HG03565 (cell line): Measurements from ENCODE around the gene TRABD.

ENCODE experiments used
- ATAC-seq: cut with Tn5 transposase; IDR thresholded peaks from one replicate; pipeline ENCODE4 v1.9.1; 2021; ENCODE audit warnings: mild to moderate bottlenecking, moderate library complexity; ENCODE audit not compliant: unreplicated experiment

TRABD gene

GRCh38 chr22:50184902-50185374, 775 bp upstream of the TRABD start:
- peak; percentile 11 for ATAC-seq

DNA sequence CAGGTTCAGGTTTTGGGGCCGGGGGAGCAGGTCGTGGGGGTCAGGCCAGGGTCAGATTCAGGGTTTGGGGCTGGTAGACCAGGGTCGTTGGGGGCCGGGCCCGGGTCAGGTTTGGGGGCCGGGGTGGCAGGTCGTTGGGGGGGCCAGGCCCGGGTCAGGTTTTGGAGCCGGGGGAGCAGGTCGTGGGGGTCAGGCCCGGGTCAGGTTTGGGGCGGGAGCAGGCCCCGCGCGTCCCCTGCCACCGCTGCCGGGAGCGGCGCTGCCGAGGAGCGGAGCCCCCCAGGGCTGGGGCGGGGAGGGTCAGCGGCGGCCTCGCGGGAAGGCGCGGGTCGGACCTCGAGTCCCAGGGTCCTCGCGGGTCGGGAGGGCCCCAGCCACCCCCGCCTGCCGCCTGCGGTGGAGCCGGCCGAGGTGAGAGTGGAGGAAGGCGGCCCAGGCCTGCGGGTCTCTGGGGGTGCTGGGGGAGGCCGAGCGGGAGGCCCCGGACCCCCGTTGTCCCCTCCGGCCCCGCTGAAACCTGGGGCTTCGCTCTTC, 535 bp downstream of the TRABD start:
- ATAC-seq: no peak

DNA sequence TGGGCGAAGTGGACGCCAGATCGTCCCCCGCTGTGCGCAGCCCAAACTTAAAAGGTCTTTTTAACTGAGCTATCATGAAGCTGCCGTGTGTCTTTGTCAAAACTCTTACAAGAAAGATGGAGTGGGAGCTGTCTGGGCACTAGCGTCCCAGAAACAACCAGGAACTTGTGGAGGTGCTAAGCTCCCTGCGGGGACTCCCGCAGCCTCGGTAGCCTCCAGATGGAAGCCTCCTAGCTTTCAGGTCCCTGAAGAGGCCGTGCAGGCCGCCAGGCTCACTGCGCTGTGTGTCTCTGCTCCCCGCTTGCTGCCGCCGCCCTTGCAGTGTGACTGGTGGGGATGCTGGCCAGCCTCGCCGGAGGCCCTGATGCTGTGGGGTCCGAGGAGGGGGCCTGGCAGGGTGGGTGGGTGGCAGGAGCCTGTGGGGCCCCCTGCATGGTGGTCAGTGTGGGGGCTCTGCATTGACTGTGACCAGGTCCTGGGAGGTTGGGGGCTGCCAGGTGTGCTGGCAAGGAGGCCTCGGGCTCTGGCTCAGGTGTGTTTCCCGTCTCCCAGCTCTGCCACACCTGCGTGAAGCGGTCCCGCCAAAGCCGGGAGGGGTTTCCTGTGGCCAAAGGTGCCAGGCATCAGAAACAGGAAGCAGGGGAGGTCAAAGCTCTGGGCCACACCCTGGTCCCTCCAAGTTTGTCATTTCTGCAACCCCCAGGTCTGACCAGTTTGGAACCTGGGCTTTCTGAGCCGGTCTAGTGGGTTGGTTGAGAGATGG, 1.2 kb downstream of the TRABD start:
- no peak for ATAC-seq

DNA sequence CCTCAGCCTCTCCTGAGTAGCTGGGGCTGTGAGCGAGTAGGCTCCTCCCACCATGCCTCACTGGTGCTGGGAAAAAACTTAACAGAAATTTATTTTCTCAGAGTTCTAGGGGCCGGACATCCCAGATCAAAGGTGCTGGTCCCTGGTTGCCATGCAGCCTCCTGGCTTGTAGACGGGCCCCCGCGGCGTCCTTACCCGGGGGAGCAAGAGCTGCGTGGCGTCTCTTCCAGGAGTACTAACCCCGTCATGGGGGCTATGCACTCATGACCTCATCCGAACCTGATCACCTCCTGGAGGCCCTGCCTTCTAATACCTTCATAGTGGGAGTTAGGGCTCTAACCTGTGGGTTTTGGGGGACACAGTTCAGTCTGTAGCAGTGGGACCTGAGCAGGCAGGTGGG, 2.6 kb downstream of the TRABD start:
- no peak for ATAC-seq

DNA sequence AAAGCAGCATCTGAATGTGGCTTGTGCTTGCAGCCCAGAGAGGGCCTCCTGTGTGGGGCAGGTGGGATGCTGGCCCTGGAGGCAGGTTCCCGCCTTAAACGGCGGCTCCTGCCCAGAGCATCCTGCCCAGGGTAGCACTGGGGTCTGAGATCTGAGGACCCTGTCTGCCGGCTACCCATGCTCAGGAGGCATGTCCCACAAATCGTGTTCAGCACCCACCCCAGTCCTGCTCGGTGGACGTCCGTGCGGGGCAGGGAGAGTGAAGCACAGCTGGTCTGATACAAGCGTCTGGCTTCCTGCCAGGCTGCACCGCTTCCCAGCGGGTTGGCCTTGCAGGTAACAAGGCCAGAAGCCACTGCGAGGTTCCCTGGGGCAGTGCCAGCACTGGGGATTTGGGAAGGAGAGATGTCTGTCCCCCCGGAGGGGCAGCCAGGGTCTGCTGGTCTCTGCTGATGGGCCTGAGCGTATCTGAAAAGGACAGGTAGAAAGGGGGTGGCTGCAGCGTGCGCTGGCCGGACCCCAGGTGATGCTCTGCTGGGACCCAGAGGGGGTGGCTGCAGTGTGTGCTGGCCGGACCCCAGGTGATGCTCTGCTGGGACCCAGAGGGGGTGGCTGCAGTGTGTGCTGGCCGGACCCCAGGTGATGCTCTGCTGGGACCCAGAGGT, 3.6 kb downstream of the TRABD start:
- ATAC-seq: no peak

DNA sequence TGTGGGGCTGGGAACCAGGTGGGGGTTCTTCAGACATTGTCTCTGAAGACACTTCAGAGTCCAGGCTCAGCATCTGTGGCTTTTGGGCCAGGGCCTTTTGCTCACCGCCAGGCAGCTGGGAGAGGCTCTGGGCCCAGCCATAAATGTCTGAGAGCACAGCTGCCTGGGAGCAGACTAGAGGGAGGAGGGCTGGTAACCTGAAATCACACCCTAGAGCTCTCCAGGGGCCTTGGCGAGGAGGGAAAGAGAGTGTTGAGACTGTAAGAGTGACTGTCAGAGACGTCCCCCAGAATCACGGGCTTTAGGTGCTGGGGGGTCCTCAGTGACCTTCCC, 4.1 kb downstream of the TRABD start:
- no peak for ATAC-seq

GRCh38 chr22:50190182-50190940, 4.6 kb downstream of the TRABD start:
- peak; percentile 23 for ATAC-seq

DNA sequence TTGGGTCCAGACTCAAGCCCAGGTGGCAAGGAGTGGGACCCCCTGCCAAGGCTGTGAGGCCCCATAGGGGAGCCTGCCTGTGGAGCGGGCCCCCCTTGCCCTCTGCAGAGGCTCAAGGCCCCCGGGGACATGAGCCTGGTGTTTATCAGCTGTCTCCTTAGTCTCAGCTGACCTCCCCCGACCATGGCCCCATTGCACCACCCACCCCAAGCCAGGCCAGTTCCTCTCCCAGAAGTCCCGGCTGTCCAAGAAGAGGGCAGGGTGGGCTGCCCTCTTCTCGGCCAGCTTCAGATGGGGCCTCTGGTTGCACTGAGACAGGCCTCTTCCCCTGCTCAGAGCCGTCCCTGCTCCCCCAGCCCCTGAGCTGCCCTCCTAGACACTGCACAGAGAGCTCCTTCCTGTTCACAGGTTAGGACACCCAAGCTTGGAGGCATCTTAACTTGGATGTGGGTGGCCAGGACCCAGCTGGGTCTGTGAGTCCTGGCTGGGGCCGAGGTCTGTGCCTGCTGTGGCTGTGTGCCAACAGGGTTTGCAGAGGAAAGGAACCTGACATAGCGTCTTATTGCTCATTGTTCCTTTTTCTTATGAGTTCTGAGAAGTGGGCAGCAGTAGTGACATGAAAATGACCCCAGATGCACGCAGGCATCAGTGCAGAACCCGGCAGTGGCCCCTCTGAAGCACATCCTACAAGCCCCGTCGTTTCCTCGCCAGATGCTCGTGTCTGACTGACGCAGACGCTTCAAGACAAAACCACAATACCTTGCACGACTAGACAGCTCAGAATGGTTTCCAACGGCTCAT, 5.4 kb downstream of the TRABD start:
- no peak for ATAC-seq

- ATAC-seq: no peak
Observed at GRCh38 chr22:50192436-50193204, 6.9 kb downstream of the TRABD start.

GRCh38 chr22:50193621-50194020, 7.9 kb downstream of the TRABD start:
- ATAC-seq: no peak

- no peak for ATAC-seq
Observed at GRCh38 chr22:50194037-50194805, 8.5 kb downstream of the TRABD start.

GRCh38 chr22:50196256-50196655, 10.5 kb downstream of the TRABD start:
- ATAC-seq: no peak

DNA sequence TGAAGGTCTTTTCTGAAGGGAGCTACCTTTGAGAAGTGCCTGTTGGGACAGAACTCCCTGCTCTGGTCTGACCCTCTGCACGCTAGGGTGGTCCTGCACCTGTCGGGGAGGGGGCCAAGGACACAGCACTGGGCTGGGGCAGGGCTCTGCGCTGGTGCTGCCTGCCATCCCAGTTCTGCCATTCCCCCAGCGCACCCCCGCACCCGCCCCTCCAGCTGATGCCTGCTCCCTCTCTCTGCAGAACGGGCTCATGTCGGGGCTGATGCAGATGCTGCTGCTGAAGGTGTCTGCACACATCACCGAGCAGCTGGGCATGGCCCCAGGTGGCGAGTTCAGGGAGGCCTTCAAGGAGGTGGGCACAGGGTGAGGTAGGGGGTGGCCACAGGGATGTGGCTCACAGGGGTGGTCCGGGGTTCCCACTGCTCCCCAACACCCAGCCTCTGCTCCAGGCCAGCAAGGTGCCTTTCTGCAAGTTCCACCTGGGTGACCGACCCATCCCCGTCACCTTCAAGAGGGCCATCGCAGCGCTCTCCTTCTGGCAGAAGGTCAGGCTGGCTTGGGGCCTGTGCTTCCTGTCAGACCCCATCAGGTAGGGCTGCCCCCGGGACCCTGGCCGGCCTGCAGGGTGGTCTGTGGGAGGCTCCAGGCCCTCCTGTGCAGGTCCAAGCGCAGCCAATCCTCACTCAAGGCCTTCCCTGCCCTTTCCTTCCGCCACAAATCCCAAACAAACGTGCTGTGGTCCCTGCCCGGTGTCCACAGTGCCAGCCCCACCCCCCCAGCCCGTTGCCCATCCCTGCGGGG, 11.5 kb downstream of the TRABD start:
- no peak for ATAC-seq

GRCh38 chr22:50197856-50198623, 12.3 kb downstream of the TRABD start:
- no peak for ATAC-seq

- no peak for ATAC-seq
Observed at GRCh38 chr22:50198624-50199017, 12.9 kb downstream of the TRABD start.

- no peak for ATAC-seq
Observed at GRCh38 chr22:50199251-50199721, 13.6 kb downstream of the TRABD start.

DNA sequence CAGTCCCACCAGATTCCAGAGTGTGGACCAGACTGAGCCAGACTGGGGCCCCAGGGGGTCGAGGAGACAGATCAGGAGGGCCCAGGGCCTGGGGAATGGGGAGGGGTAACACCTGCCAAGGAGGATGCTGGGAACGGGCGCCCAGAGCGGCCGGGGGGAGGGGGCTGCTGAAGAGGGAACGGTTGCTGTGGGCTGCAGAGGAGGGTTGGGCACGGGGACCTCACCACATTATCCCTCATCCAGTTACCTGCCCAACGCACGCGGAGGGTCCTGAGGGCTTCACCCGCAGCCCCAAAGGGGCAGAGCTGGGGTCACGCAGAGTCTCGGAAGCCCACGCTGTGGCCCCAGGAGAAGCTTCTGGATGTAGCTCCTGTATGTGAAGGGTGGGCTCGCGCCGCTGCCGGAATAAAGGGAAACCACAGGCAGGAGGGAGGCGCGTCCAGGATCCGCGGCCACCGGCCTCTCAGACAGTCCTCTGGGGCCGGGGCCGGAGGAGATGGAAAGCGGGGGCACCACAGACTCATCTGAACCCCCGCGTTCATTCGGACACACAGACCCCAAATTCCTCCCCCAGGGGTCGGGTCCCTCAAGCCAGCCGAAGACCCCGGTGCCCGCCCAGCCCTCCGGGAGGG, 14.2 kb downstream of the TRABD start:
- no peak for ATAC-seq
